Stimulated activated CD8-positive, alpha-beta memory T cell treated with anti-CD3 and anti-CD28 coated beads, Interleukin-15, amount 100 ng/mL, for 48 hours (primary cell): ENCODE data around the gene OR4B1.
"Not testable (repeated sequence)": the region's sequence is repeated elsewhere in the genome, so short reads cannot be mapped to it uniquely, and the experiment has no call there.

Source experiments
- DNase-seq, 2 donors: peaks; one replicate each; pipeline ENCODE4 v3.0.0-alpha.2; 2020; ENCODE audit warnings: low read depth in 2 of 2

OR4B1 gene

GRCh38 chr11:48216510-48216909 lies at the start of gene OR4B1:
Gene OR4B1 (plus strand): TSS chr11:48216810. CDS start chr11:48216810, 0 bp downstream.
- no peak for DNase-seq

GRCh38 chr11:48167380-48167779 lies 49.2 kb upstream of the OR4B1 start:
- DNase-seq, result no peak

GRCh38 chr11:48168815-48169214 lies 47.8 kb upstream of the OR4B1 start:
- no peak for DNase-seq

- no peak for DNase-seq
Observed at GRCh38 chr11:48169259-48169658, 47.4 kb upstream of the OR4B1 start.

- DNase-seq, result no peak
Observed at GRCh38 chr11:48169717-48170116, 46.9 kb upstream of the OR4B1 start.

- DNase-seq, result no peak
Observed at GRCh38 chr11:48170241-48171233, 46.1 kb upstream of the OR4B1 start.

GRCh38 chr11:48172818-48173609 lies 43.6 kb upstream of the OR4B1 start:
- DNase-seq, result peak; percentile 34 to 37

GRCh38 chr11:48177661-48178060 lies 38.9 kb upstream of the OR4B1 start:
- no peak for DNase-seq

GRCh38 chr11:48180627-48181026 lies 36.0 kb upstream of the OR4B1 start:
- no peak for DNase-seq

- DNase-seq, result no peak
Observed at GRCh38 chr11:48182860-48183526, 33.6 kb upstream of the OR4B1 start.

- no peak for DNase-seq
Observed at GRCh38 chr11:48184452-48184851, 32.2 kb upstream of the OR4B1 start.

- DNase-seq, result not testable (repeated sequence)
Observed at GRCh38 chr11:48190906-48191654, 25.5 kb upstream of the OR4B1 start.

GRCh38 chr11:48193876-48194275 lies 22.7 kb upstream of the OR4B1 start:
- DNase-seq, result no peak

- DNase-seq, result no peak
Observed at GRCh38 chr11:48207881-48208280, 8.7 kb upstream of the OR4B1 start.

GRCh38 chr11:48210052-48210451 lies 6.6 kb upstream of the OR4B1 start:
- DNase-seq, result no peak

- no peak for DNase-seq
Observed at GRCh38 chr11:48228761-48229160, 12.2 kb downstream of the OR4B1 start.

GRCh38 chr11:48230057-48230456 lies 13.4 kb downstream of the OR4B1 start:
- not testable (repeated sequence) for DNase-seq

- DNase-seq, result no peak
Observed at GRCh38 chr11:48237727-48238126, 21.1 kb downstream of the OR4B1 start.

- DNase-seq, result no peak
Observed at GRCh38 chr11:48242501-48242900, 25.9 kb downstream of the OR4B1 start.

- no peak for DNase-seq
Observed at GRCh38 chr11:48244804-48245203, 28.2 kb downstream of the OR4B1 start, which contains the start of gene OR4X2. Gene OR4X2 (plus strand): TSS chr11:48245104. CDS start chr11:48245104, 0 bp downstream.

- DNase-seq, result no peak
Observed at GRCh38 chr11:48248902-48249301, 32.3 kb downstream of the OR4B1 start.
